Middle frontal gyrus (tissue), 1 donor: ENCODE results near the gene CRELD2.

Source experiments
- DNase-seq: peaks from one replicate; pipeline ENCODE4 v3.0.0-alpha.2; 2015; ENCODE audit warnings: low spot score; ENCODE audit errors: extremely low spot score

Gene CRELD2

GRCh38 chr22:49911881-49912625, 6.4 kb upstream of the CRELD2 start:
- DNase-seq, result no peak

GRCh38 chr22:49913026-49913425, 5.4 kb upstream of the CRELD2 start:
- DNase-seq, result no peak

- DNase-seq, result no peak
Measured at GRCh38 chr22:49913446-49913845, 5.0 kb upstream of the CRELD2 start.

- no peak for DNase-seq
Measured at GRCh38 chr22:49914256-49914655, 4.2 kb upstream of the CRELD2 start.

- DNase-seq, result no peak
Measured at GRCh38 chr22:49915610-49916009, 2.8 kb upstream of the CRELD2 start.

GRCh38 chr22:49916831-49917230, 1.6 kb upstream of the CRELD2 start:
- no peak for DNase-seq

GRCh38 chr22:49918911-49919881, 762 bp downstream of the CRELD2 start:
- no peak for DNase-seq

- DNase-seq, result no peak
Measured at GRCh38 chr22:49920859-49921258, 2.4 kb downstream of the CRELD2 start.

GRCh38 chr22:49921508-49922278, 3.3 kb downstream of the CRELD2 start:
- no peak for DNase-seq

GRCh38 chr22:49922484-49922883, 4.0 kb downstream of the CRELD2 start:
- no peak for DNase-seq

- DNase-seq, result no peak
Measured at GRCh38 chr22:49922926-49923325, 4.5 kb downstream of the CRELD2 start.

- no peak for DNase-seq
Measured at GRCh38 chr22:49923445-49923844, 5.0 kb downstream of the CRELD2 start.

GRCh38 chr22:49924113-49924833, 5.8 kb downstream of the CRELD2 start:
- no peak for DNase-seq

GRCh38 chr22:49925525-49926128, 7.2 kb downstream of the CRELD2 start:
- no peak for DNase-seq

GRCh38 chr22:49926916-49927315, 8.5 kb downstream of the CRELD2 start:
- DNase-seq, result no peak

GRCh38 chr22:49927483-49928184, 9.2 kb downstream of the CRELD2 start:
- no peak for DNase-seq

GRCh38 chr22:49928185-49928495, 9.7 kb downstream of the CRELD2 start:
- no peak for DNase-seq

GRCh38 chr22:49928555-49929210, 10.2 kb downstream of the CRELD2 start:
- no peak for DNase-seq

- DNase-seq, result no peak
Measured at GRCh38 chr22:49929211-49929979, 11.0 kb downstream of the CRELD2 start.
